Upper lobe of left lung (tissue), 4 donors: Measurements from ENCODE around the gene FRYL.

Experiments used
- CTCF ChIP-seq, 6 experiments: fragments of 450-650 bp in 4 of 6; fragments of 200-600 bp in 2 of 6; sonication (generic) in 2 of 6; IDR thresholded peaks; one replicate each; pipeline ENCODE4 v1.5.1; 2016 to 2019; ENCODE audit warnings: antibody characterized with exemption in 6 of 6
- EP300 ChIP-seq, 4 donors: sonication (generic); formaldehyde crosslinking; IDR thresholded peaks; one replicate each; pipeline ENCODE4 v1.5.1; 2017; ENCODE audit warnings: antibody characterized with exemption in 4 of 4, control low read depth in 2 of 4
- POLR2A ChIP-seq, 4 donors: fragments of 450-650 bp; IDR thresholded peaks; one replicate each; pipeline ENCODE4 v1.5.1; 2016 to 2017; ENCODE audit warnings: antibody characterized with exemption in 4 of 4, mild to moderate bottlenecking in 2 of 4
- POLR2AphosphoS5 ChIP-seq, 2 donors: sonication (generic); formaldehyde crosslinking; IDR thresholded peaks; one replicate each; pipeline ENCODE4 v1.5.1; 2017; ENCODE audit warnings: antibody characterized with exemption in 2 of 2

GRCh38 chr4:48578132-48578968 lies 201.7 kb downstream of the FRYL start:
- TF ChIP-seq POLR2A (IDR thresholded peaks at IDR 0.05) (no peak), CTCF (IDR thresholded peaks at IDR 0.05) (peak; percentile 70 to 90 (median 86)), EP300 (IDR thresholded peaks at IDR 0.05) (no peak), POLR2AphosphoS5 (IDR thresholded peaks at IDR 0.05) (no peak)
